ENCODE measurements around the gene CERT1. TPM values are rescaled to one million over a fixed set of nuclear protein-coding genes. Genes with fewer than 3 reads are reported as not detected.
A peak's percentile ranks its signal among the peaks of the same experiment; 100 is the strongest.

The CERT1 gene
- total RNA-seq, 1 donor from 2014 or later: 33.1 TPM

DNA sequence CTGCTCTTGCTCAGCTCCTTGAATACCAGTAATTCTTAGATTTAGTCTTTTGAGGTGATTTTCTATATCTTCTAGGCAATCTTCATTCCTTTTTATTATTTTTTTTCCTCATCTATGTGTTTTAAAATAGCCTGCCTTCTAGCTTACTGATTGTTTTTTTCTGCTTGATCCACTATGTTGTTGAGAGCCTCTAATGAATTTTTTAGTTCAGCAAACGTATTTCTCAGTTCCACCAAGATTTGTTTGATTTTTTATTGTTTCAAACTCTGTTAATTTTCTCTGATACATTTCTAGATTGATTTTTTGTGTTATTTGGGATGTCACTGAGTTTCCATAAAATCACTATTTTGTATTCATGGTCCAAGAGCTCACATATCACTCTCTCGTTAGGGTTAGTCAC, 9.8 kb upstream of the CERT1 start:
- DNase-seq (ENCODE audit: extremely low spot score, unreplicated experiment): no peak
- H3K27me3 Mint-ChIP-seq (ENCODE audit: unreplicated experiment): no peaks in the 10 kb centered on the region
- peaks cover 23% of the 10 kb centered on the region for H3K36me3 Mint-ChIP-seq (ENCODE audit: unreplicated experiment)
- TF ChIP-seq, protein P1, sequence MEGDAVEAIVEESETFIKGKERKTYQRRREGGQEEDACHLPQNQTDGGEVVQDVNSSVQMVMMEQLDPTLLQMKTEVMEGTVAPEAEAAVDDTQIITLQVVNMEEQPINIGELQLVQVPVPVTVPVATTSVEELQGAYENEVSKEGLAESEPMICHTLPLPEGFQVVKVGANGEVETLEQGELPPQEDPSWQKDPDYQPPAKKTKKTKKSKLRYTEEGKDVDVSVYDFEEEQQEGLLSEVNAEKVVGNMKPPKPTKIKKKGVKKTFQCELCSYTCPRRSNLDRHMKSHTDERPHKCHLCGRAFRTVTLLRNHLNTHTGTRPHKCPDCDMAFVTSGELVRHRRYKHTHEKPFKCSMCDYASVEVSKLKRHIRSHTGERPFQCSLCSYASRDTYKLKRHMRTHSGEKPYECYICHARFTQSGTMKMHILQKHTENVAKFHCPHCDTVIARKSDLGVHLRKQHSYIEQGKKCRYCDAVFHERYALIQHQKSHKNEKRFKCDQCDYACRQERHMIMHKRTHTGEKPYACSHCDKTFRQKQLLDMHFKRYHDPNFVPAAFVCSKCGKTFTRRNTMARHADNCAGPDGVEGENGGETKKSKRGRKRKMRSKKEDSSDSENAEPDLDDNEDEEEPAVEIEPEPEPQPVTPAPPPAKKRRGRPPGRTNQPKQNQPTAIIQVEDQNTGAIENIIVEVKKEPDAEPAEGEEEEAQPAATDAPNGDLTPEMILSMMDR (IDR thresholded peaks at IDR 0.05): no peak
- peaks cover 12% of the 10 kb centered on the region for H3K9me3 Mint-ChIP-seq (ENCODE audit: unreplicated experiment)
- peaks cover 7% of the 10 kb centered on the region for H3K4me1 Mint-ChIP-seq (ENCODE audit: unreplicated experiment)
- H3K4me3 Mint-ChIP-seq (ENCODE audit: unreplicated experiment): no peak overlapping the region
- H3K27ac Mint-ChIP-seq (ENCODE audit: unreplicated experiment): no peak overlapping the region

DNA sequence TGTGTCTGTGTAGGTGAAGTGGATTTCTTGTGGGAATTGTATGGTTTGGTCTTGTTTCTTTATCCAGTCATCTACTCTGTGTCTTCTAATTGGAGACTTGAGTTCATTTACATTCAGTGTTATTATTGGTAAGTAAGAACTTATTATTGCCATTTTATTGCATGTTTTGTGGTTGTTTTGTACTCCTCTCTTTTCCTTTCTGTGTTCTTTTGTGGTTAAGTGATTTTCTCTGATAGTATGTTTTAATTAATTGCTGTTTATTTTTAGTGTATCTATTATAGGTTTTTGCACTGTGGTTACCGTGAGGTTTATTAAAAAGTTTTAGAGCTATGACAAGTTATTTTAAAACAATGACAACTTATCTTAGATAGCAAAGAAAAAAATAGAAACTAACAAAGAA, 8.3 kb upstream of the CERT1 start:
- Mint-ChIP-seq H3K4me1 (ENCODE audit: unreplicated experiment) (peaks cover 7% of the 10 kb centered on the region), H3K27me3 (ENCODE audit: unreplicated experiment) (no peaks in the 10 kb centered on the region), H3K4me3 (ENCODE audit: unreplicated experiment) (no peak overlapping the region), H3K9me3 (ENCODE audit: unreplicated experiment) (peaks cover 12% of the 10 kb centered on the region), H3K36me3 (ENCODE audit: unreplicated experiment) (peaks cover 23% of the 10 kb centered on the region), H3K27ac (ENCODE audit: unreplicated experiment) (no peak overlapping the region)
- DNase-seq (ENCODE audit: extremely low spot score, unreplicated experiment): no peak
- TF ChIP-seq, protein P1 (IDR thresholded peaks at IDR 0.05): no peak

GRCh38 chr5:75514323-75514722, 2.9 kb upstream of the CERT1 start:
- Mint-ChIP-seq H3K27me3 (ENCODE audit: unreplicated experiment) (no peaks in the 10 kb centered on the region), H3K4me3 (ENCODE audit: unreplicated experiment) (no peak overlapping the region), H3K27ac (ENCODE audit: unreplicated experiment) (no peak overlapping the region), H3K4me1 (ENCODE audit: unreplicated experiment) (peaks cover 38% of the 10 kb centered on the region), H3K9me3 (ENCODE audit: unreplicated experiment) (no peaks in the 10 kb centered on the region), H3K36me3 (ENCODE audit: unreplicated experiment) (no peaks in the 10 kb centered on the region)
- DNase-seq (ENCODE audit: extremely low spot score, unreplicated experiment): no peak
- TF ChIP-seq, protein P1 (IDR thresholded peaks at IDR 0.05): no peak

DNA sequence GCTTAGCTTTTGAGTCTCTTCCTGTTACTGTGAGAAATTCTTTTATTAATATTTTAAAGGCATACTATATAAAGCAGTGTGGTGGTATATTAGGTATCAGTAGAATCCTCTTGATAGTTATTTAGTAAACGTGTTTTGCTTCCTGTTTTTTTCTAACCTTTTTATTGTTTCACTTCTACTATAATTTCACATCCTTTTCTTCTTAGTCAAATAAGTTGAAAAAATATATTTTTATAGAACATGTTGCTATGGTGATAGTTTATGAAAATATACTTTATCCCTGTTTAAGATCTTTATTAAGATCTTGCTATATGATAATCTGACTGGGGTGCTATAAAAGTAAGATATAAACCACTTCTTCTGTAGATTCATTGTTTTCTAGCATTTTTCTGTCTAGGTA, 2.4 kb upstream of the CERT1 start:
- H3K4me1 Mint-ChIP-seq (ENCODE audit: unreplicated experiment): peaks cover 41% of the 10 kb centered on the region
- no peaks in the 10 kb centered on the region for H3K27me3 Mint-ChIP-seq (ENCODE audit: unreplicated experiment)
- DNase-seq (ENCODE audit: extremely low spot score, unreplicated experiment): no peak
- H3K4me3 Mint-ChIP-seq (ENCODE audit: unreplicated experiment): no peak overlapping the region
- H3K27ac Mint-ChIP-seq (ENCODE audit: unreplicated experiment): no peak overlapping the region
- TF ChIP-seq, protein P1 (IDR thresholded peaks at IDR 0.05): no peak
- H3K36me3 Mint-ChIP-seq (ENCODE audit: unreplicated experiment): no peaks in the 10 kb centered on the region
- no peaks in the 10 kb centered on the region for H3K9me3 Mint-ChIP-seq (ENCODE audit: unreplicated experiment)

DNA sequence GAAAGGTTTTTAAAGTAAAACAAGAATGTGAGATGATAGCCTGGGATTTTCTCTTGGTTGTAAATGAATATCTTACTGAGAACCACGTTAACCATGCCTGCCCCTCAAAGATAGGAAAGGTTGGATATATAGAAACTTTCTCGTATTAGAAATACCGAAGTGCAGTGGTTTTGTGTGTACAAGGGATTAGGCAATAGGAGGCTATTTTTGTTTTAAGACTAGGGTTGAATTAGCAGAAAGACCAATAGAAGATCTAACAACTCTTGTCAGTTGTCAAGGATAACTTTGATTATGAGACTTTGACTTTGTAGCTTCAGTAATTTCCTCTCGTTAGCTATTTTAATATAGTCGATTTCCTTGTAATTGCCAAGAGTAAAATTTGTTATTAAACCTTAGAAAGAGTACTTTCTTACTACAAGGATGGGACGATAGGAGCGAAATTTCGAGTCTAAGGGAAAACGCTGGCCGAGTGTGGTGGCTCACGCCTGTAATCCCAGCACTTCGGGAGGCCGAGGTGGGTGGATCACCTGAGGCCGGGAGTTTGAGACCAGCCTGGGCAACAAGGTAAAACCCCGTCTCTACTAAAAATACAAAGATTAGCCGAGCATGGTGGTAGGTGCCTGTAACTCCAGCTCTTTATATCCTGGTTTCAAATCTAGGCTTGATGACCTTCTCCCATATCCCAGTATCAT, 1.1 kb upstream of the CERT1 start:
- no peak for DNase-seq (ENCODE audit: extremely low spot score, unreplicated experiment)
- H3K4me1 Mint-ChIP-seq (ENCODE audit: unreplicated experiment): peaks cover 44% of the 10 kb centered on the region

More for the DNA sequence above, 1.1 kb upstream of the CERT1 start:
- Mint-ChIP-seq H3K27ac (ENCODE audit: unreplicated experiment) (peak overlapping the region; percentile 98), H3K27me3 (ENCODE audit: unreplicated experiment) (no peaks in the 10 kb centered on the region), H3K4me3 (ENCODE audit: unreplicated experiment) (peak overlapping the region; percentile 99), H3K36me3 (ENCODE audit: unreplicated experiment) (peaks cover 2% of the 10 kb centered on the region), H3K9me3 (ENCODE audit: unreplicated experiment) (peaks cover 5% of the 10 kb centered on the region)
- TF ChIP-seq, protein P1 (IDR thresholded peaks at IDR 0.05): no peak

All from osteocyte (in vitro differentiated cells).